GM18508 (cell line): ENCODE results near the gene RBM20.

Experiments
- ATAC-seq: cut with Tn5 transposase; IDR thresholded peaks from one replicate; pipeline ENCODE4 v1.9.1; 2021; ENCODE audit warnings: moderate number of reproducible peaks; ENCODE audit not compliant: insufficient read depth, unreplicated experiment

RBM20 gene

GRCh38 chr10:110873951-110874350 lies 229.8 kb downstream of the RBM20 start:
- ATAC-seq: no peak

GRCh38 chr10:110876000-110876399 lies 231.9 kb downstream of the RBM20 start:
- ATAC-seq: no peak

GRCh38 chr10:110876788-110877187 lies 232.7 kb downstream of the RBM20 start:
- ATAC-seq: no peak

GRCh38 chr10:110880012-110880411 lies 235.9 kb downstream of the RBM20 start:
- no peak for ATAC-seq

GRCh38 chr10:110881247-110881646 lies 237.1 kb downstream of the RBM20 start:
- ATAC-seq: no peak

GRCh38 chr10:110881905-110882304 lies 237.8 kb downstream of the RBM20 start:
- no peak for ATAC-seq

- ATAC-seq: no peak
Measured at GRCh38 chr10:110883924-110884323, 239.8 kb downstream of the RBM20 start.

- no peak for ATAC-seq
Measured at GRCh38 chr10:110885932-110886674, 242.0 kb downstream of the RBM20 start.

GRCh38 chr10:110887560-110887959 lies 243.4 kb downstream of the RBM20 start:
- ATAC-seq: no peak
